HG03060 (cell line): Measurements from ENCODE around the gene RAB3B.
"Not testable (repeated sequence)": the region's sequence is repeated elsewhere in the genome, so short reads cannot be mapped to it uniquely, and the experiment has no call there.

Experiments
- ATAC-seq: cut with Tn5 transposase; IDR thresholded peaks from one replicate; pipeline ENCODE4 v1.9.1; 2021; ENCODE audit warnings: low read depth, moderate number of reproducible peaks; ENCODE audit not compliant: unreplicated experiment

RAB3B gene

GRCh38 chr1:51875836-51876235 lies 114.7 kb downstream of the RAB3B start:
- no peak for ATAC-seq

- no peak for ATAC-seq
Measured at GRCh38 chr1:51875291-51875772, 115.2 kb downstream of the RAB3B start.

GRCh38 chr1:51873270-51873669 lies 117.2 kb downstream of the RAB3B start:
- ATAC-seq = not testable (repeated sequence)

GRCh38 chr1:51871351-51871975 lies 119.0 kb downstream of the RAB3B start:
- ATAC-seq = no peak

- no peak for ATAC-seq
Measured at GRCh38 chr1:51870603-51871350, 119.7 kb downstream of the RAB3B start.

- ATAC-seq = no peak
Measured at GRCh38 chr1:51867479-51868232, 122.8 kb downstream of the RAB3B start.

- ATAC-seq = peak; percentile 47
Measured at GRCh38 chr1:51863384-51863783, 127.1 kb downstream of the RAB3B start.

- ATAC-seq = no peak
Measured at GRCh38 chr1:51861669-51862068, 128.8 kb downstream of the RAB3B start.

GRCh38 chr1:51859735-51860134 lies 130.8 kb downstream of the RAB3B start:
- ATAC-seq = no peak

GRCh38 chr1:51859333-51859732 lies 131.2 kb downstream of the RAB3B start:
- ATAC-seq = no peak

- no peak for ATAC-seq
Measured at GRCh38 chr1:51858892-51859291, 131.6 kb downstream of the RAB3B start.
